Endothelial cell of umbilical vein (primary cell): ENCODE data around the gene UTS2B. TPM values are rescaled to one million over a fixed set of nuclear protein-coding genes. Genes with fewer than 3 reads are reported as not detected.

ENCODE experiments used
- BruUV-seq: library from RNA; stranded (reverse); fragments of 400-500 nt; replicated peaks from 2 replicates; lab custom pipeline; 2021; lab: Mats Ljungman, UMichigan
- CTCF ChIA-PET: fragments of 300-600, 350-600 bp; sonication (Branson Sonifier 250); formaldehyde crosslinking; loops from one replicate; lab custom pipeline; 2021; ENCODE audit warnings: antibody characterized with exemption, inconsistent platforms; lab: Charles Lee
- POLR2A ChIA-PET: fragments of 300-600, 350-600 bp; sonication (Branson Sonifier 250); formaldehyde crosslinking; loops from one replicate; lab custom pipeline; 2021; ENCODE audit warnings: antibody characterized with exemption, inconsistent platforms; lab: Charles Lee
- DNase-seq: peaks from one replicate; pipeline ENCODE4 v3.0.0-alpha.2; 2011; ENCODE audit warnings: low read depth, low spot score
- FAIRE-seq: peaks from 2 replicates; lab custom pipeline; 2011; peaks lifted over from hg19 to GRCh38; lab: Jason Lieb, UNC
- H2AFZ ChIP-seq: 2 replicates; pipeline ENCODE4 v1.6.0; 2012; ENCODE audit warnings: low read depth, low read length, control low read depth, inconsistent platforms
- H3K27ac ChIP-seq: 2 replicates; pipeline ENCODE4 v1.5.1; 2011; ENCODE audit warnings: low read depth, mild to moderate bottlenecking, control low read depth, low read length, moderate library complexity; ENCODE audit not compliant: insufficient read depth
- H3K27me3 ChIP-seq, 2 experiments: 2 replicates each; pipeline versions ENCODE4 v1.6.0 to v1.6.1; 2011; ENCODE audit warnings: low read length in 2 of 2, mixed read lengths in 1 of 2; ENCODE audit not compliant: control insufficient read depth in 2 of 2, insufficient read depth in 2 of 2
- H3K36me3 ChIP-seq, 2 experiments: 2 replicates in 1 of 2; 3 replicates in 1 of 2; pipeline ENCODE4 v1.5.1; 2011; ENCODE audit warnings: low read length in 2 of 2, mild to moderate bottlenecking in 1 of 2, moderate library complexity in 1 of 2; ENCODE audit not compliant: control insufficient read depth in 2 of 2, insufficient read depth in 2 of 2; ENCODE audit errors: extremely low read depth in 1 of 2
- H3K4me1 ChIP-seq: 3 replicates; pipeline ENCODE4 v1.5.1; 2011; ENCODE audit warnings: mild to moderate bottlenecking, low read length; ENCODE audit not compliant: control insufficient read depth, insufficient read depth; ENCODE audit errors: extremely low read depth
- H3K4me2 ChIP-seq: 2 replicates; pipeline ENCODE4 v1.6.1; 2011; ENCODE audit warnings: low read length, control low read depth, mixed read lengths; ENCODE audit not compliant: insufficient read depth
- H3K4me3 ChIP-seq, 3 experiments: fragments of 200-600 bp in 1 of 3; sonication (generic), shearing (Covaris generic) in 1 of 3; replicated peaks in 1 of 3; 2 replicates each; pipeline ENCODE4 v1.5.1; 2011 to 2016; ENCODE audit warnings: control low read depth in 3 of 3, low read length in 3 of 3, mild to moderate bottlenecking in 2 of 3, inconsistent platforms in 1 of 3, low read depth in 1 of 3, moderate library complexity in 1 of 3; ENCODE audit not compliant: insufficient read depth in 1 of 3
- H3K79me2 ChIP-seq: 2 replicates; pipeline ENCODE4 v1.6.0; 2012; ENCODE audit warnings: low read length, inconsistent platforms; ENCODE audit not compliant: control insufficient read depth, insufficient read depth
- H3K9ac ChIP-seq: replicated peaks from 2 replicates; pipeline ENCODE3; 2011; ENCODE audit warnings: low read length, control low read depth; ENCODE audit not compliant: insufficient read depth; ENCODE audit errors: extremely low read depth
- H3K9me1 ChIP-seq: replicated peaks from 3 replicates; pipeline ENCODE4 v1.6.0; 2011; ENCODE audit warnings: mild to moderate bottlenecking, low read length; ENCODE audit not compliant: control insufficient read depth, insufficient read depth; ENCODE audit errors: extremely low read depth
- H3K9me3 ChIP-seq: replicated peaks from 2 replicates; pipeline ENCODE4 v1.5.1; 2012; ENCODE audit warnings: low read length, inconsistent platforms; ENCODE audit not compliant: control insufficient read depth, insufficient read depth
- H4K20me1 ChIP-seq: replicated peaks from 2 replicates; pipeline ENCODE3; 2011; ENCODE audit warnings: mild to moderate bottlenecking, low read length; ENCODE audit not compliant: control insufficient read depth, insufficient read depth; ENCODE audit errors: extremely low read depth
- EZH2 ChIP-seq: IDR thresholded peaks from 2 replicates; pipeline ENCODE4 v1.6.1; 2012; ENCODE audit warnings: borderline replicate concordance, low read depth, mild to moderate bottlenecking, moderate library complexity, low read length, inconsistent platforms; ENCODE audit not compliant: severe bottlenecking
- FOS ChIP-seq: IDR thresholded peaks from 2 replicates; pipeline ENCODE4 v1.6.1; 2011; ENCODE audit warnings: mild to moderate bottlenecking, low read length, moderate library complexity, borderline replicate concordance; ENCODE audit not compliant: insufficient read depth
- GATA2 ChIP-seq: IDR thresholded peaks from 2 replicates; pipeline ENCODE4 v1.7.0; 2011; ENCODE audit warnings: low read depth, mild to moderate bottlenecking, moderate library complexity, mixed read lengths, low read length; ENCODE audit not compliant: insufficient read length, insufficient read depth
- JUN ChIP-seq: IDR thresholded peaks from 2 replicates; pipeline ENCODE4 v1.6.1; 2011; ENCODE audit warnings: borderline replicate concordance, low read depth; ENCODE audit not compliant: insufficient read length, insufficient read depth
- MAX ChIP-seq: IDR thresholded peaks from 2 replicates; pipeline ENCODE4 v1.6.1; 2011; ENCODE audit not compliant: insufficient read depth, insufficient read length
- MYC ChIP-seq: IDR thresholded peaks from one replicate; pipeline ENCODE4 v1.6.1; 2011; ENCODE audit warnings: mild to moderate bottlenecking, low read depth, low read length
- POLR2A ChIP-seq: IDR thresholded peaks from 2 replicates; pipeline ENCODE4 v1.6.1; 2012; ENCODE audit warnings: low read depth, mild to moderate bottlenecking, control low read depth, low read length
- POLR2AphosphoS5 ChIP-seq: IDR thresholded peaks from 2 replicates; pipeline ENCODE4 v1.6.1; 2012; ENCODE audit warnings: low read depth, mild to moderate bottlenecking, control low read depth, low read length, moderate library complexity; ENCODE audit not compliant: insufficient read depth
- dilution Hi-C: fragments of 300-500 bp; cut with MboI; formaldehyde crosslinking; loops from one replicate; pipeline ENCODE4 v1.15.0; 2019; ENCODE audit warnings: low sequenced_read_pairs; ENCODE audit not compliant: extremely low pct_ligation_motif_present
- intact Hi-C: fragments of 100-400 bp; cut with micrococcal nuclease; formaldehyde crosslinking; loops from one replicate; pipeline ENCODE4 v1.10.0; 2022
- polyA plus RNA-seq, 4 experiments: library from polyadenylated mRNA; depleted of rRNA in 3 of 4; stranded (reverse) in 3 of 4; unstranded in 1 of 4; fragments of >200 nt; gene quantifications; 2 replicates each; pipeline versions ENCODE4 v1.2.1 to v1.2.3, GENCODE V29; 2011 to 2012; ENCODE audit warnings: missing spikeins in 1 of 4
- total RNA-seq: library from RNA; stranded (reverse); gene quantifications from 2 replicates; pipeline ENCODE4 v1.2.3, GENCODE V29; 2021
- TF ChIP-seq, protein P1 (sequence below), 2 donors: IDR thresholded peaks; 1 replicate in 1 of 2; 2 replicates in 1 of 2; pipeline ENCODE4 v1.5.1; 2011; ENCODE audit warnings: low read length in 2 of 2, mild to moderate bottlenecking in 2 of 2, moderate library complexity in 2 of 2, control low read depth in 1 of 2, inconsistent platforms in 1 of 2, low read depth in 1 of 2; ENCODE audit not compliant: insufficient read depth in 1 of 2; ENCODE audit errors: extremely low read depth in 1 of 2

UTS2B gene
- total and polyA plus RNA-seq, 2 donors (not counting 3 experiments of a cell fraction or from before 2014, with no cell fraction given): 0.21 to 1.1 TPM

GRCh38 chr3:191338177-191338488, 7.8 kb upstream of the UTS2B start:
- POLR2A ChIA-PET: interaction anchor here (1.1 kb wide), 1 partner anchor 9 kb away, joined by 3 read pairs; the partner anchor contains the start of gene CCDC50
- dilution Hi-C loops (no loop called here), intact Hi-C loops (loop anchor here (1.0 to 10.0 kb wide), 3 partner anchors 8 to 727 kb away; no protein-coding TSS in a partner anchor)
- Histone ChIP-seq H3K27ac (peak overlapping the region; percentile 63), H3K79me2 (peaks cover 99% of the 10 kb centered on the region), H3K4me3 (peak overlapping the region in 1 of 3 experiments; percentile 21), H3K9me3 (no peaks in the 10 kb centered on the region), H3K4me2 (peak overlapping the region; percentile 80), H4K20me1 (no peaks in the 10 kb centered on the region), H3K9me1 (no peaks in the 10 kb centered on the region), H3K9ac (peak overlapping the region; percentile 26), H3K27me3 (no peaks in the 10 kb centered on the region), H3K36me3 (no peaks in the 10 kb centered on the region), H2AFZ (no peak overlapping the region), H3K4me1 (peaks cover 64% of the 10 kb centered on the region)
- BruUV-seq: TSS peak; percentile 8
- TF ChIP-seq EZH2 (no peak), FOS (no peak), GATA2 (no peak), POLR2A (no peak), MYC (no peak), POLR2AphosphoS5 (no peak)
- DNase-seq (no peak), FAIRE-seq (peak; percentile 26)
- CTCF ChIA-PET: interaction anchor here (0.8 to 2.2 kb wide), 8 partner anchors 9 to 1106 kb away, joined by 3 to 10 read pairs (median 6); partner anchors contain the start of gene CCDC50

DNA sequence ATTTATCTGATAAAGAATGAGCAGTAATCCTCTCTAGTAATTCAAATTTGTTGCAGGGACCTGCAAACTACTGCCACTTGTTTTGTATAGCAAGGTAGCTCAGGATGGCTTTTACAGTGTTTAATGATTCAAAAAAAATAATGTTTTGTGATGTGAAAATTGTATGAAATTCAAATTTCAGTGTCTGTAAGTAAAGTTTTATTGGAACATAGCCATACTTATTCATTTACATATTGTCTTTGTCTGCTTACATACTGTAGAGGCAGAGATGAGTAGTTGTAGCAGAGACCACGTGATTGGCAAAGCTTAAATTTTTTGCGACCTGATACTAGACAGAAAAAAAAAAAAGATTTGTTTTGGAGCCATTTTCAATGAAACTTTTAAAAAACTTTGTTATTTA, 6.5 kb upstream of the UTS2B start:
- dilution Hi-C loops (no loop called here), intact Hi-C loops (loop anchor here (2.0 to 10.0 kb wide), 2 partner anchors 30 to 728 kb away; no protein-coding TSS in a partner anchor)
- CTCF ChIA-PET: interaction anchor here (0.7 to 2.2 kb wide), 7 partner anchors 10 to 1107 kb away, joined by 3 to 10 read pairs (median 3); no protein-coding TSS in a partner anchor
- Histone ChIP-seq H3K27ac (no peak overlapping the region), H3K9ac (no peak overlapping the region), H4K20me1 (no peaks in the 10 kb centered on the region), H3K79me2 (peaks cover 99% of the 10 kb centered on the region), H3K4me1 (peaks cover 75% of the 10 kb centered on the region), H3K36me3 (no peaks in the 10 kb centered on the region), H3K4me3 (no peak overlapping the region), H3K9me3 (no peaks in the 10 kb centered on the region), H2AFZ (no peak overlapping the region), H3K4me2 (no peak overlapping the region), H3K9me1 (no peaks in the 10 kb centered on the region), H3K27me3 (no peaks in the 10 kb centered on the region)
- FAIRE-seq (no peak), DNase-seq (no peak)
- BruUV-seq: no TSS peak
- POLR2A ChIA-PET: no interaction called here
- TF ChIP-seq GATA2 (no peak), MYC (no peak), POLR2A (no peak), MAX (no peak), JUN (no peak), FOS (no peak), POLR2AphosphoS5 (no peak), EZH2 (no peak)
- TF ChIP-seq, protein P1, sequence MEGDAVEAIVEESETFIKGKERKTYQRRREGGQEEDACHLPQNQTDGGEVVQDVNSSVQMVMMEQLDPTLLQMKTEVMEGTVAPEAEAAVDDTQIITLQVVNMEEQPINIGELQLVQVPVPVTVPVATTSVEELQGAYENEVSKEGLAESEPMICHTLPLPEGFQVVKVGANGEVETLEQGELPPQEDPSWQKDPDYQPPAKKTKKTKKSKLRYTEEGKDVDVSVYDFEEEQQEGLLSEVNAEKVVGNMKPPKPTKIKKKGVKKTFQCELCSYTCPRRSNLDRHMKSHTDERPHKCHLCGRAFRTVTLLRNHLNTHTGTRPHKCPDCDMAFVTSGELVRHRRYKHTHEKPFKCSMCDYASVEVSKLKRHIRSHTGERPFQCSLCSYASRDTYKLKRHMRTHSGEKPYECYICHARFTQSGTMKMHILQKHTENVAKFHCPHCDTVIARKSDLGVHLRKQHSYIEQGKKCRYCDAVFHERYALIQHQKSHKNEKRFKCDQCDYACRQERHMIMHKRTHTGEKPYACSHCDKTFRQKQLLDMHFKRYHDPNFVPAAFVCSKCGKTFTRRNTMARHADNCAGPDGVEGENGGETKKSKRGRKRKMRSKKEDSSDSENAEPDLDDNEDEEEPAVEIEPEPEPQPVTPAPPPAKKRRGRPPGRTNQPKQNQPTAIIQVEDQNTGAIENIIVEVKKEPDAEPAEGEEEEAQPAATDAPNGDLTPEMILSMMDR (IDR thresholded peaks at IDR 0.05; ENCODE audit: extremely low read depth in 1 of 2, insufficient read depth in 1 of 2, low read depth in 1 of 2, low read length in 2 of 2): no peak
